Stimulated activated CD4-positive, alpha-beta T cell treated with anti-CD3 and anti-CD28 coated beads, TNF-alpha, amount 100 ng/mL, for 24 hours (primary cell): Measurements from ENCODE around the gene CA9.

Source experiments
- DNase-seq, 3 experiments: peaks; one replicate each; pipeline ENCODE4 v3.0.0-alpha.2; 2020; ENCODE audit warnings: low read depth in 3 of 3

CA9 gene

DNA sequence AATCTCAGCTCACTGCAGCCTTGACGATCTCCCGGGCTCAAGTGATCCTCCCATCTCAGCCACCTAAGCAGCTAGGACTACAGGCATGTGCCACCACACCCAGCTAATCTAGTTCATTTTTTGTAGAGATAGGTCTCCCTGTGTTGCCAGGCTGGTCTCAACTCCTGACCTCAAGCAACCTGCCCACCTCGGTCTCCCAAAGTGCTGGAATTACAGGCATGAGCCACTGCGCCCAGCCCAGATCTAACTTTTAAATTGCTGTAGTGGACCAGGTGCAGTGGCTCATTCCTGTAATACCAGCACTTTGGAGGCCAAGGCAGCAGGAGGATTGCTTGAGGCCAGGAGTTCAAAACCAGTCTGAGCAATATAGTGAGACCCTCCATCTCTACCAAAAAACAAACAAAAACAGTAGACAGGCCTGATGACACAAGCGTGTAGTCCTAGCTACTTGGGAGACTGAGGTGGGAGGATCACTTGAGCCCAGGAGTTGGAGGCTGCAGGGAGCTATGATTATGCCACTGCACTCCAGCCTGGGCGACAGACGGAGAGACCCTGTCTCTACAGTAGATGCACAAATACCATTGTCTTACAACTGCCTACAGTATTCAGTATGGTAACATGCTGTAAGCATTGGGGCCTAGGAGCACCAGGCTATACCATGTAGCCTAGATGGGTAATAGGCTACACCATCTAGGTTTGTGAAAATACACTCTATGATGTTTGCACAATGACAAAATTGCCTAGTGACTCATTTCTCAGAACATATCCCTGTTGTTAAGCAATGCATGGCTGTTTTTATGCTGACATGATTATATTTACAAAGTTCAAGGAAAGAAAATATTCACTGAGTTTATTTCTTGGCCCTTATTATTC is 21.5 kb upstream of the CA9 start:
- no peak for DNase-seq

DNA sequence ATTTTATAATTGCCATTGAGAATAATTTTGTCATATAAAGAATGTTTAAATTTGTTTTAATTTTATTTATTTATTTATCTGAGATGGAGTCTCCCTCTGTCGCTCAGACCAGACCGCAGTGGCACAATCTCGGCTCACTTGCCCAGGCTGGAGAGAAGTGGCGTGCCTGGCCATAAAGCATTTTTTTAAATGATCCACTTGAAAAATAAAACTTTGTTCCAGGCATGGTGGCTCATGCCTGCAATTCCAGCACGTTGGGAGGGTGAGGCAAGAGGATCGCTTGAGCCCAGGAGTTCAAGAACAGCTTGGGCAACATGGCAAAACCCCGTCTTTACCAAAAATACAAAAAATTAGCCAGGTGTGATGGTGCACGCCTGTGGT is 20.9 kb upstream of the CA9 start:
- no peak for DNase-seq

DNA sequence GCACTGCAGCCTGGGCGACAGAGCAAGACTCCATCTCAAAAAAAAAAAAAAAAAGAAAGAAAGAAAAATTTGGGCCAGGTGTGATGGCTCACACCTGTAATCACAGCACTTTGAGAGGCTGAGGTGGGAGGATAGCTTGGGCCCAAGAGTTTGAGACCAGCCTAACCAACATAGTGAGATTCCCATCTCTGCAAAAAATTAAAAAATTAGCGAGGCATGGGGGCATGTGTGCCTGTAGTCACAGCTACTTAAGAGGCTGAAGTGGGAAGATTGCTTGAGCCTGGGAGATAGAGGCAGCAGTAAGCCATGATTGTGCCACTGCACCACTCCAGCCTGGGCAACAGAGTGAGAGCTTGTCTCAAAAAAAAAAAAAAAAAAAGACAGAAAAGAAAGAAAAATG is 20.1 kb upstream of the CA9 start:
- no peak for DNase-seq

DNA sequence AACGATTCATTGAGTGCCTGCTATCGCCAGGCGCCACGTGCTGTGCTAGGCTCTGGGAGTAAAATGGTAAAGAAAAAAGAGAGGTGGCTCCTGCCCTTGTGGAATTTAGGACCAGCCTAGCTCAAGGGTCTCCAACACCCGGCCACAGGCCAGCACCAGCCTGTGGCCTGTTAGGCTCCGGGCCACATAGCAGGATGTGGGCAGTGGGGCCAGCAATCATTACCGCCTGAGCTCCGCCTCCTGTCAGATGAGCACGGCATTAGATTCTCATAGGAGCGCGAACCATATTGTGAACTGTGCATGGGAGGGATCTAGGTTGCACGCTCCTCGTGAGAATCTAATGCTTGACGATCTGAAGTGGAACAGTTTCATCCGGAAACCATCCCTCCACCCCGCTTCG is 17.4 kb upstream of the CA9 start:
- DNase-seq: no peak

DNA sequence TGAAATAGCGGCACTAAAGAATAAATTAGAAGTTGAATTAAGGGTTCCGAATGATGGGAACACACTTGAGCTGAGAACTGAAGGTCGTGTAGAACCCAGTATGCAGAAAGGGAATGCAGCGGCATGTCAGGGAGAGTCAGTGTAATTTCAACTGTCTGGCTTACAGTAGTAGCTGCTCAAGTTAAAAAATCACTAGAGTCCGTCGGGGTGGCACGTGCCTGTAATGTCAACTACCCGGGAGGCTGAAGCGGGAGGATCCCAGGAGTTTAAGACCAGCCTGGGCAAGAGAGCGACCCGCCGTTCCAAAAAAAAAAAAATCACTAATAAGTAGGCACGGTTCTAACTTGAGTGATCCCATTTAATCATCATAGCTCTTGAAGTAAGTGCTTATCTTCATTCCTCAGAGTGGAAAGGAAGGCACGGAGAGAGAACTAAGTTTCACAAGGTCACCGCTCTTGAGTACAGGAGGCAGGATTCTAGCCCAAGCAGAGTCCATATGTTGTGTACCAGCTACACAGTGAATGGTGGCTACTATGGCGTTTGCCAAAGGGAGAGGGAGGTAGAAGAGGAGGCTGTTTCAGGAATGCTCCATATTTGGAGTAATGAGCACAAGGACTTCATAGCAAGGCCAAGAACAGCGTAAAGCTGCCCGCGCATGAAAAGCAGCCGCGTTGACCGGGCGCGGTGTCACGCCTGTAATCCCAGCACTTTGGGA is 16.7 kb upstream of the CA9 start:
- no peak for DNase-seq

DNA sequence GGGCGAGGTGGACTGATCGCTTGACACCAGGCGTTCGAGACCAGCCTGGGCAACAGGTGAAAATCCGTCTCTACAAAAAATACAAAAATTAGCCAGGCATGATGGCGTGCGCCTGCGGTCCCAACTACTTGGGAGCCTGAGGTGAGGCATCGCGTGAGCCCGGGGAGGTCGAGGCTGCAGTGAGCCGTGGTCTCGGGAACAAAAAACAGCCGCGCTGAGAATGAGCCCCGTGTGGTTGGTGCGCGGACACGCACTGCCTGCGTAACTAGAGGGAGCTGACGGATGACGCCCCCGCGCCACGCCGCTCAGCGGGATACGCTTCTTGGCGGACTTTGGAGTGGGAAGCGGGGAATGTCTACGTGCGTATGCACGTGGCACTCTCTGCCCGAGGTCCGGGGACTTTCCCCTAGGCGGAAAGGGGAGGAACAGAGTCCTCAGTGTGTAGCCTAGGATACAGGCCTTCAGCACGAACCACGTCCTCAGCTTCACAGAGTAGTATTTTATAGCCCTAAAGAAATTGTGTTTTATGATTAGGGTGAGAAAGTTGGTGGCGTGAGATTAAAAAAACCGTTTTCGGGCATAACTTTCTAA is 16.1 kb upstream of the CA9 start, which contains the start of gene RMRP:
TSS of gene RMRP (minus strand) at position 474 of the 591 bp plus-strand sequence.
- peak; percentile 89 to 97 (median 90) for DNase-seq

DNA sequence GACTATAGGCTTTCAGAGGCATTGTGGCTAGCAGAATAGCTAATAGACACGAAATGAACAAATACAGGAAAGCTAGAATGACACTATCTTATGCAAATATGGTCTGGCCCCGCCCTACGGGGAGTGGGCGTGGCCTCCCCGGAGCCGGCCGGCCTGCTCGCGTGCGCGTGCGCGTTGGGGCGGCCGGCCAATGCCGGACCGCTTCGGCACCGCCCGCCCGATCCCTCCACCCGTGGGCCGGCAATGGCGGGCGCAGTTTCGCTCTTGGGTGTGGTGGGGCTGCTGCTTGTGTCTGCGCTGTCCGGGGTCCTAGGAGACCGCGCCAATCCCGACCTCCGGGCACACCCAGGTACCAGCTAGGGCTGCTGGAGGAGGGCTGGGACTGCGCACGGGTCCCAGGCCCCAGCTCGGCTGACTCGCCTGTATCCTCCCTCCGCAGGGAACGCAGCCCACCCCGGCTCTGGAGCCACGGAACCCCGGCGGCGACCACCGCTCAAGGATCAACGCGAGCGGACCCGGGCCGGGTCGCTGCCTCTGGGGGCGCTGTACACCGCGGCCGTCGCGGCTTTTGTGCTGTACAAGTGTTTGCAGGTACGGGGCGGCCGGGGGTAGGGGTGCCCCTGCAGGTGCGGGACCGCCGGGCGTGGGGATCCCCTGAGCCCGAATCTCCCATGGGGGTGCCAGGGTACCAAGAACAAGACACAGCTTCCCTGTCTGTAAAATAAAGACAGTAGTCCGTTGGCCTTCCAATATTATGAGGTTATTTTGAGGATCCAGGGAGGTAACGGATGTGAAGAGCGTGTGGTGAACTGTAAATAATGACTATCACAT is 15.4 kb upstream of the CA9 start, which contains the start of gene CCDC107:
TSS of gene CCDC107 (plus strand) at position 156 of the 831 bp plus-strand sequence. CDS start at position 244, 88 bp downstream.
- DNase-seq: peak; percentile 62 to 76 (median 63)

DNA sequence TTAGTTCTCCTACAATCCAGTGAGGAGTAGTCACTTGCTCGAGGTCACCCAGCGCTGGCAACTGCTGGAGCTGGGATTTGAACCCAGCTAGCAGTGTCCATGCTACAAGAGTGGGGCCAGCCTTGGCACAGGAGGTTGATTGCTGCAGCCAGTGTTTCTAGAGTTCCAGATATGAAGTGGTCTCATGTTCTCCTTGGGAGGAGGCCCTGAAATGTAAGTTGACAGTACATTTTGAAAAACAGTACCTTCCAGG is 14.8 kb upstream of the CA9 start:
- no peak for DNase-seq

DNA sequence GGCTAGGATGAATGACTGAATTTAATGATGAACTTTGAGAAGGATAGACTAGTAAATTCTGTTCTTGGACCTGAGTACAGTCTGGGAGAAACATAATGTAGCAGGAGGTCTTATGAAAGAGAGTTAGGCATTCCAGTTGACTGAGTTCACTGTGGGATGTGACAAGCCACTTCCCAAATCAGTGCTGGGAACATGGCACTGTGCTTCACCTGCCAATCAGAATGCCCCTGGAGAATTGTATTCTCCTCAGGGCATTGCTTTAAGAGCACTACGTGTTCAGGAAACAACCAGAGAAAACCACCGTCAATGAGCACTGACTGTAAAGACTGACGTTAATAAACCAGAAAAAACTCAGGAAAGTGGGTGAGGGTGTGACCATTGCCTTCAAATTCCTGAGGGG is 14.4 kb upstream of the CA9 start:
- DNase-seq: no peak

DNA sequence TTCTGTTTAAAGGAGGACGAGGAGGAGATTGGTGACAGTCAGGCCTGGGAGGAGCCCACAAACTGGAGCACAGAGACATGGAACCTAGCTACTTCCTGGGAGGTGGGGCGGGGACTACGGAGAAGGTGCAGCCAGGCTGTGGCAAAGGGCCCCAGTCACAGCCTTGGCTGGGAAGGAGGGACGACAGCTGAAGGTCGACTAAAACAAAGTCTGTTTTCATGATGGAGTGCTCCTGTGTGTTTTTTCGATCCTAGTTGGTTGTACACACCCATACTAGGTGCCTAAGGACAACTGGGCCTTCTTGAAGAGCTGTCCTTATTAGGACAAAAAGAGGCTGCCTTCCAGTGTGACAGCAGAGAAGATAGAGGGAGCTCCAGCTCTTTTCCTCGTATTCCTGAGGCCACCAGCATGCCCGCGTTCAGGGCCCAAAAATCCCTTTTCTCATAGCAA is 12.7 kb upstream of the CA9 start:
- DNase-seq: no peak

DNA sequence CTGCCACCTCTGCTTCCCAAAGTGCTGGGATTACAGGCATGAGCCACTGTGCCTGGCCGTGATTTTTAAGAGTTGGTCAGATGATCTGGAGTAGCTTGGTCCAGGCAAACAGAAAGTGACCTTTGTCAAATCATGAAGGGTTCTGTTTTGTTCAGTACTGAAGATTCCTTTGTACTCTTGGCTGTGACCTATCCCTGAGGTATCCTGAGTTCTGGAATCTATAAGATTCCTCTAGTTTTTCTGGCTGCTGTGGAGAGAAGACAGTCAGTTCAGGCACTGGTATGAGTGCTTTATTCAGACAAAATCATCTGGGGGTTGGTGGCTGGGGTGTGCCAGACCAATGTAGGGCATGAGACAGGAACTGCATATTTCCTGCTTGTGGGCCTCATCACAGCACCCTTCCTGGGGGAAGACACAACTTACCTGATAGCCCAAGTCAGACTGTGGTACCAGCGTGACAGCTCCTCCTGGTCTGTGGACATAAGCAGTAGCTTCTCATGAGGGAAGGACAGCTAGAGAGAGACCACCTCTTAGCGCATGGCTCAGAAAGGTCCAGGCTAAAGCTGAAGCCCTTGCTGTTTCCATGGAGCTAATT is 11.9 kb upstream of the CA9 start:
- DNase-seq: no peak

DNA sequence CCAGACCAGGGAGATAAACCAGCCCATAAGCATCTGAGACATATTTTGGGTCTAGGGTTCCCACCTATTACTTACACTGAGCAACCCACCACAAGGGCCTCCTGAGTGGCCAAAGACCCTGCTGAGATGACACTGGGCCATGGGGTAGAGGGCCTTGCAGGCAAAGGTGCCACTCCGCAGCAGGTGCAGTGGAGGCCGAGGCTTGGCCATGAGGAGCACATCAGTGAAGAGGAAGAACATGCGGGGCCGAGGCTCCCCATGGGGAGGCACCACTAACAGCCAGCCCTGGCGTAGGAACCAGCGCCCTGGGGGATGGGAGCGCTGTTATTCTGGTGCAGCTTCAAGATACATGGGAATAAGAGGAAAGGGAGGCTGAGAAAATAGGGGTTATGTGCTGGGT is 11.3 kb upstream of the CA9 start:
- DNase-seq: no peak

DNA sequence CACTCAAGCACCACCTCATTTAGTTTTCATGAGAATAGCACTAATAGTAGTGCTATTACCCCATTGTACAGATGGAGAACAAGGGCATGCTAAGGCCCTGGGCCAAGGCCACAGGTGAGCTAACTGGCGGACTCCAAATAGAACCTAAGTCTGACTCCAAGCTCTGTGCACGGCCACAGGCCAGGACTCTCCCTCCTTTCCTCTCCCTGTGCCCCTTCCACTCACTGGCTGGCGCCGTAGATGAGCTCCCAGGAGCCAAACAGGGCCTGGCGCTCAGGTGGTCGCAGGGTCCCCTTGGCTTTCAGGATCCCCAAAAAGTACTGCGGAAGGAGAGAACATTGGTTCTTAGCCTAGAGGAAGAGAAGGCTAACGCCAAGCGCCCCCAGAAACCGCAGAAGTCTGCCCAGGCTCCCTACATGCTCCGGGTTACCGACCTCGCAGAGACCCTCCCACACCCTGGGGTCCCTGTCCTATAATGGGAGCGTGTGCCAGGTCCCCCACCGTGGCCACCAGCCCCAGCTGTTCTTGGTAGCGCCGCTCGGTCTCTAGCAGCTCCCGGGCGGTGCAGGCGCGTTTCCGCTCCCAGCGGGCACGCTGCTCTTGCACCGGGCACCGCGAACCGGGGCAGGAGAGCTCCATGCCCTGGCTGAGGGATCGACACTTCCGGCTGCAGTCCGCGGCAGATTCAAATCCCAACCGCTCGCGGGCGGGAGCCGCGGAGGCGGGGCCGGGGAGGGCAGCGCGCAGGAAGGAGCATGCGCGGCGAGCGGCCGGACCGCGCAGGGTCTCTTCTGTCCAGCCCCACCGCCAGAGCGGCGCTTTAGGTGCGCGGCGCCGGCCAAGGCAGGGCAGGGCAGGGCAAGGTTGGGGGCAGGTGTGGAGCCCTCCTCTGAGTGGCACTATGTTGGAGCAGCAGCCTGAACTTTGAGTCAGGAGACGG is 8.9 kb upstream of the CA9 start, which contains the start of gene ARHGEF39:
TSS of gene ARHGEF39 (minus strand) at position 665 of the 940 bp plus-strand sequence. CDS start at position 639, 26 bp downstream.
- peak; percentile 40 to 77 (median 41) for DNase-seq

DNA sequence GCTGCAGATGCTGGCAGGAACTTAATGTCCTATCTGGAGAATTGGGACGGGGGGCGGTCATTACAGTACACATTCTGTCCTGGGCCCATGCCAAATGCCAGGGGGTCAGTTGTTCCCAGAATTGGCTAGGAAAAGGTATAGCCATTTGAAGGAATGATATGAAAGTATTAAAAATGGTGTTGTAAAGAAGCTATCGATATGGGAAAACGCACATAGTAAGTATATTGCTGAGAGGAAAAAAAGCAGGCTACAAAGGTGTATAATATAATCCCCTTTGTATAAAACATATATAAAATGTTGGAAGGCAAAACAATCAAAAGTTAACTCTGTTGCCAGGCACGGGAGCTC is 8.3 kb upstream of the CA9 start:
- no peak for DNase-seq

DNA sequence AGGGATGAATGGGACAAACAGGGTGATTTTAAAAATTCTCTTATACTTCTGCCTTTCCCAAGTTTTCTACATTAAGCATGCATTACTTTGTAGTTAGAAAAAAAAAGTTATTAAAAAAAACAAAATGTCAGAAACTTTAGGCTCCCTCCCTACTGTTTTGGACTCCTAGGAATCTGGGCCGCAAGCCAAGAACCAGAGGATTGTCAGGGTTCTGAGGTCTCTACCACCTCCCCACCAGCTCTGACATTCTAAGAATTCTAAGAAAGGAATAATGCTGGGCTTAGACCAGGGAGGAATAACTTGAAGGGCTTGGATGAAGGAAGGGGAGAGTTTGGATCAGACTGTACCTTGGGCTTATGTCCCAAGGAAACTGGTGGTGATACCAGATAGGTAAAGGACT is 7.7 kb upstream of the CA9 start:
- DNase-seq: no peak

DNA sequence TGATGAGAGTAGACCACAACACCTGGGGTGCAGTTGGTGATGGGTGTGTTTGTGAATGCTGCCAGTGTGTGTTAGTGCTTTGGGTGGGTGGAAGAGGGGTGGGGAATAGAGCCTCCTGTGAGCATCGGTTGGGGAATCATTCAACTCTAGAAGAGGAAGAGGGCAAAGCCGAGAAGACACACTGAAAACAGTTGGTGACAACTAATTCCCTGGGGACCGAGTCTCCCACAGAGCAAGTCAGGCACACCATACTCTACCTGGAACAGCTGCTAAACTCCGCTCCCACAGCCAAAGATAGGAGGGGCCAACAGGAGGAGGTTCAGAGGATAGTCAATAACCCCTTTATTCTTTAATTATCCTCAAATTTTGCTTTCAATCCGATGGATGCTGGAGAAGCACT is 7.2 kb upstream of the CA9 start:
- DNase-seq: no peak

DNA sequence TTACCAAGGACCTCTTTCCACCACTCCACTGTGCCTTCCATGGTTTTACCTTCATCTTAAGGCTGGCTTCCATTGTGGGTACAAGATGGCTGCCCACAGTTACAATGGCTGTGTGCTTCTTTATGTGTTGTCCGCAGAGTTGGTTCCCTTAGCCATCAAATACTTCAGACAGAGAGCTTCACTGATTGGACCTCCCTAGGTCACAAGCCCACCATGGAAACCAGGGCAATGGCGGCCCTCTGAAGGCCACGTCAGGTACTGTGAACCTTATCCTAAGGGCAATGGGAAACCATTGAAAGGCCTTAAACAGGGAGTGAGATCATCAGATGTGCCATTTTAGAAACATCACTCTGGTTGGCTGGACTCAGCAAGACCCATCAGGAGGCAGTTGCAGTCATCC is 5.8 kb upstream of the CA9 start:
- no peak for DNase-seq

DNA sequence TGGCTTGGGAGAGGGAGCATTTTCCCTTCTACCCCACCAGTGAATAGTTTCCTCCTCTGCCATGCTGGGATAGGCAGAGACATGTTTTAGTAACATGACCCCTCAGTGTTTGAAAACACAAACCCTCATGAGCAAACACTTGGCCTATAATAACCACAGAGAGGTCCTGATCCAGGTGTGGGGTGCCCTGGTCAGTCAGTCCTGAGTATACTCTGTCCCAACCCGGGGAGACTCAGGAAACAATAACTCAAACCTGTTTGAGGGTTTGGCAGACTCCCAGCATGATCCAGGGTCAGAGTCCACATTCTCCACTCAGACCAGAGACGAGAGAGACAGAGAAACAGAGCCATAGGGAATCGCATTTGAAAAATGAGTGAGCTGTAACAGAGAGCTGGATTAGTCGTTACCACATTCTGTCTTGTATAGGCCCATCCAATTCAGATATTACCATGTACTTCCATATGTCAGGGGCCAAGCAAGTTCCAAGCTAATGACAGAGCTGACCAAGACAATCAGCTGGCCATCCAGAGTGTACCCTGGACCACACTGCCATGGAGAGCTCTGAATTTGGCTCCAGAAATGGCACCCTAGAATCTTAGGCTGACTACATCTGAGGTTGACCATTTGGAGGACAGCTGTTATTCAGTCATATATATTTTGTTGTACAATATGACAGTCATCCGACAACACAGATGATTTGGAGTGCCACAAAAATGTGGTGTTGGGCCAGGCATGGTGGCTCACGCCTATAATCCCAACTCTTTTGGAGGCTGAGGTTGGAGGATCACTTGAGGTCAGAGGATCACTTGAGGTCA is 4.2 kb upstream of the CA9 start:
- no peak for DNase-seq

DNA sequence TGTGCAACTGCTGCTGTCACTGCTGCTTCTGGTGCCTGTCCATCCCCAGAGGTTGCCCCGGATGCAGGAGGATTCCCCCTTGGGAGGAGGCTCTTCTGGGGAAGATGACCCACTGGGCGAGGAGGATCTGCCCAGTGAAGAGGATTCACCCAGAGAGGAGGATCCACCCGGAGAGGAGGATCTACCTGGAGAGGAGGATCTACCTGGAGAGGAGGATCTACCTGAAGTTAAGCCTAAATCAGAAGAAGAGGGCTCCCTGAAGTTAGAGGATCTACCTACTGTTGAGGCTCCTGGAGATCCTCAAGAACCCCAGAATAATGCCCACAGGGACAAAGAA is 265 bp downstream of the CA9 start:
- no peak for DNase-seq

DNA sequence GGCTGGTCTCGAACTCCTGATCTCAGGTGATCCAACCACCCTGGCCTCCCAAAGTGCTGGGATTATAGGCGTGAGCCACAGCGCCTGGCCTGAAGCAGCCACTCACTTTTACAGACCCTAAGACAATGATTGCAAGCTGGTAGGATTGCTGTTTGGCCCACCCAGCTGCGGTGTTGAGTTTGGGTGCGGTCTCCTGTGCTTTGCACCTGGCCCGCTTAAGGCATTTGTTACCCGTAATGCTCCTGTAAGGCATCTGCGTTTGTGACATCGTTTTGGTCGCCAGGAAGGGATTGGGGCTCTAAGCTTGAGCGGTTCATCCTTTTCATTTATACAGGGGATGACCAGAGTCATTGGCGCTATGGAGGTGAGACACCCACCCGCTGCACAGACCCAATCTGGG is 1.5 kb downstream of the CA9 start:
- DNase-seq: no peak
